ENCODE results near the gene PAEP.
"Not testable (repeated sequence)": the region's sequence is repeated elsewhere in the genome, so short reads cannot be mapped to it uniquely, and the experiment has no call there.

Gene PAEP

GRCh38 chr9:135526089-135526729 lies 35.3 kb upstream of the PAEP start:
- no peak for DNase-seq

GRCh38 chr9:135526730-135527571 lies 34.6 kb upstream of the PAEP start:
- DNase-seq: no peak

GRCh38 chr9:135528842-135529435 lies 32.6 kb upstream of the PAEP start:
- DNase-seq: not testable (repeated sequence)

- no peak for DNase-seq
These were observed 31.4 kb upstream of the PAEP start for GRCh38 chr9:135530146-135530545.

GRCh38 chr9:135531096-135531495 lies 30.5 kb upstream of the PAEP start:
- DNase-seq: no peak

- no peak for DNase-seq
These were observed 28.4 kb upstream of the PAEP start for GRCh38 chr9:135533113-135533512.

GRCh38 chr9:135533674-135534073 lies 27.9 kb upstream of the PAEP start:
- no peak for DNase-seq

GRCh38 chr9:135534192-135534711 lies 27.3 kb upstream of the PAEP start:
- not testable (repeated sequence) for DNase-seq

- not testable (repeated sequence) for DNase-seq
These were observed 26.7 kb upstream of the PAEP start for GRCh38 chr9:135534826-135535225.

GRCh38 chr9:135535631-135536030 lies 25.9 kb upstream of the PAEP start:
- not testable (repeated sequence) for DNase-seq

- DNase-seq: no peak
These were observed 25.3 kb upstream of the PAEP start for GRCh38 chr9:135536216-135536615.

GRCh38 chr9:135543262-135543894 lies 18.2 kb upstream of the PAEP start:
- DNase-seq: not testable (repeated sequence)

GRCh38 chr9:135544981-135545635 lies 16.4 kb upstream of the PAEP start:
- no peak for DNase-seq

GRCh38 chr9:135545646-135546176 lies 15.8 kb upstream of the PAEP start, which contains the start of gene OBP2A:
Gene OBP2A (plus strand): TSS chr9:135546126. CDS start chr9:135546181, 55 bp downstream.
- not testable (repeated sequence) for DNase-seq

- DNase-seq: not testable (repeated sequence)
These were observed 14.6 kb upstream of the PAEP start for GRCh38 chr9:135546792-135547617.

GRCh38 chr9:135547756-135548736 lies 13.5 kb upstream of the PAEP start:
- no peak for DNase-seq

GRCh38 chr9:135549478-135550343 lies 11.8 kb upstream of the PAEP start:
- not testable (repeated sequence) for DNase-seq

GRCh38 chr9:135550344-135550918 lies 11.1 kb upstream of the PAEP start:
- no peak for DNase-seq

GRCh38 chr9:135551031-135551430 lies 10.5 kb upstream of the PAEP start:
- DNase-seq: no peak

All from suppressor macrophage treated with lipopolysaccharide for 4 hours (primary cell).